HG03064 (cell line): ENCODE results near the gene CD81.
"Not testable (repeated sequence)": the region's sequence is repeated elsewhere in the genome, so short reads cannot be mapped to it uniquely, and the experiment has no call there.

Experiments used
- ATAC-seq: cut with Tn5 transposase; IDR thresholded peaks from one replicate; pipeline ENCODE4 v1.9.1; 2021; ENCODE audit warnings: low read depth; ENCODE audit not compliant: unreplicated experiment

CD81 gene

DNA sequence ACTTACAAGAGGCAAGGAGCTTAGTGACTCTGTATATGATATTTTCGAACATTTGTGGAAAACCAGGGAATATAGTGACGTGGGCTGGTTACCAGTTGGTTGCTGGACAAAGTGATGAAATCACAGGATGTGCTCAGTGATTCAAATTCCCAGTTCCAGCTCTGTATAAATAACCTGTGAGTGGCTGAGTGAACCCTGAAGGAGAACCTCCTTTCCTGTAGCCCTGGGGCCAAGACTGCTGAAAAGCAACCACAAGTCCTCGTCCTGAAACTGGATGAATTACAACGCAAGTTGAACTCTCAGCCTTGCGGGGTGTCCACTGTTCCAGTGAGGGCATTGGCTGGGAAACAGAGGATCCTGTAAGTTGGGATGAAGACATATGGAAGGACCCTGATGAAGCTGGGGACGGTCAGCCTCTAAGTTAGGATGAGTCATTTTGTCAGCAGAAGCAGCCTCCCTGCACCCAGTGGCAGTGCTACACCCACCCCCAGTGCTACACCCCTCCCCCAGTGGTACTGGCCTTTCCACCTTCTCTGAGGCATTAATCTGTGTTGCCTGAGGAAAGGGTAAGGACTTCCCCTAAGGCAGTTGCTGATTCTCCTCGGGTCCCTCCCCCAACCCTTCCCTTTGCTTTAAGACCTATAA is 22.0 kb upstream of the CD81 start:
- ATAC-seq, result no peak

- no peak for ATAC-seq
These were observed 19.9 kb upstream of the CD81 start for GRCh38 chr11:2357246-2357645.

DNA sequence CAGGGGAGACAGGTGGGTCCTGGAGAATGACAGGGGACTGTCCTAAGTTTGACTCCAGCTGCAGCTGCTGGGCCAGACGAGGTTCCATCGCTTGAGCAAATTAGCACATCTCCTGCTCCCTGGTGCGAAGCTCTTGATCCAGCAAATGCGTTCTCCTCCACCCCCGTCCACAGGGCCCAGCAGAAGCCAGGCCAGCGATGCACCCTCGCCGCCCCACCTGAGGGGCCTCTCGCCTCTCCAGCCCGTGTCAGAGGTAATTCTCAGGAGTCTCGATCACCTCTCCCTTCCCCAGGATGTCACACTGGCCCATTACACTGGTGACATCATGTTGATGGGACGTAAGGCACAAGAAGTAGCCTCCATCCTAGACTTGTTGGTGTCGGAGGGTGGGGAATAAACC is 19.5 kb upstream of the CD81 start:
- ATAC-seq, result not testable (repeated sequence)

DNA sequence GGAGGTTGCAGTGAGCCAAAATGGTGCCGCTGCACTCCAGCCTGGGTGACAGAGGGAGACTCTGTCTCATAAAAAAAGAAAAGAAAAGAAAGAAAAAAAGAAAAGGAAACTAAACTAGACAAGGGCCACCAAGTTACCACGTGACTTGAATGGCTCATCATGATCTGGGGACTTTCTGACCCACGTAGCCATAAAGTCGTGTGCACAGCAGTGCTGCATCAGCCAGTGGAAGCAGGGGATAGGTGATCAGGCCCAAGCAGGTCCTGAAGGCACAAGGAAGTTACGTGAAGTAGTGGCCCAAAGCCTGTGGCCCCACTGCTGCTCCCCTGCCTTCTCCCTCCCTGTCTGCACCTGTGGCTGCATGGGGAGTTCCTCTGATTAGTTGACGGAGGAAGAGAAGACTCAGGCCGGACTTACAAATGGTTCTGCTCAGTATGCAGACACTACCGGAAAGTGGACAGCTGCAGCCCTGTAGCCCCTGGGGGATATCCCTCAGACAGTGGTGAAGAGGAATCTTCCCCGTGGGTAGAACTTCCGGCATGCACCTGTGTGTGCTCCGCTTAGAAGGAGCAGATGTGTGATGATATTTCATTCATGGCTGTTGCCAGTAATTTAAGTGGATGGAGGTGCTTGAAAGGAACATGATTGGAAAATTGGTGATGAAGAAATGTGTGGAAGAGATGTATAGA is 18.2 kb upstream of the CD81 start:
- no peak for ATAC-seq

- ATAC-seq, result no peak
These were observed 17.6 kb upstream of the CD81 start for GRCh38 chr11:2359557-2359956.

DNA sequence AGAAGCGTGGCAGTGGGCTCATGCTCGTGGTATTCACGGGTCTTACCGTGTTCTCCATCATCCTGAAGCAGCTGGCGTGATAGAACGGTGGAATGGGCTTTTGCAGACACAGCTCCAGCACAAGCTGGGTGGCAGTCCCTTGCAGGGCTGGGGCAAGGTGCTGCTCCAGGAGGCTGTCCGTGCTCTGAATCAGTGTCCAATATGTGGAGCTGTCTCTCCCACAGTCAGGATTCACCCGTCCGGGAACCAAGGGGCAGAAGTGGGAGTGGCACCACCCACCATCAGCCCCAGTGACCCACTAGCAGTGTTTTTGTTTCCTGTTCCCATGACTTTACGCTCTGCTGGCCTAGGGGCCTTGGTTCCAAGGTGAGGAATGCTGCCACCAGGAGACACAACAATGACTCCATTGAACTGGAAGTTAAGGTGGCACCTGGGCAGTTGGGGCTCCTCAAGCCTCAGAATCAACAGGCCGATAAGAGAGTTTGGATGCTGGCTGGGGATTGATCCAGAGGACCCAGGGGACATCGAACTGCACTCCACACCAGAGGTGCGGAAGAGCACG is 16.9 kb upstream of the CD81 start:
- no peak for ATAC-seq

- no peak for ATAC-seq
These were observed 15.5 kb upstream of the CD81 start for GRCh38 chr11:2361565-2361964.

DNA sequence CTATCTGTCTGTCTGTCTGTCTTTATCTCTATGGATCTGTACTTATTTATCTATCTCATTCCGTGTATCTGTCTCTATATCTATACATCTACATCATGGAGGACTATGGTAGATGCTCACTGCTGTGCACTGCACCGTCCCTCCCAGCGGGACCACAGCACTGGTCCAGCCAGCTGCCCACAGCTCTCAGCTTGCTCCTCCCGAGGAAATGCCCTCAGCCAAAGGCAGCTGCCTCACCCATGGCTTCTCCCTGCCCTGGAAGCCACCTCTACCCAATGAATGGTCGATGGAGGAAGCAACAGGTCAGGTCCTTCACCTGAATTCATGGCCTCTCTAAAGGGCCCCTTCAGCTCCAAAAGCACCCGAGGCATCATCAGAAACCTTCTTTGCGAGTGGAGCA is 14.7 kb upstream of the CD81 start:
- ATAC-seq, result no peak

DNA sequence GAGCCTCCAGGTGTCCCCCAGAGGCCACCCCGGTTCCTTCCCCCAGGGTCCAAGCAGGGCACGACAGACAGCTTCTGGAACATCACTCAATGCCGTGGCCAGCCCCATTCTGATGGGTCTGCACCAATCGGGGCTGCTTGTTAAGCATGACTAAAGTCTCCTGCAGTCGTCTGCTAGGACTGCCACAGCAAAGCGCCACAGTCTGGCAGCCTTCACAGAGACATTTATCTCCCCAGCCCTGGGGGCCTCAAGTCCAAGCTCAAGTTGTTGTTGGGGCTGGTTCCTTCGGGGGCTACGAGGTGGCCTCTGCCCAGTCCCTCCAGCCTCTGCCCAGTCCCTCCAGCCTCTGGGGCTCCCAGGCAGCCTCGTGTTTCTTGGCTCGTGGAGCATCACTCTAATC is 14.0 kb upstream of the CD81 start:
- no peak for ATAC-seq

DNA sequence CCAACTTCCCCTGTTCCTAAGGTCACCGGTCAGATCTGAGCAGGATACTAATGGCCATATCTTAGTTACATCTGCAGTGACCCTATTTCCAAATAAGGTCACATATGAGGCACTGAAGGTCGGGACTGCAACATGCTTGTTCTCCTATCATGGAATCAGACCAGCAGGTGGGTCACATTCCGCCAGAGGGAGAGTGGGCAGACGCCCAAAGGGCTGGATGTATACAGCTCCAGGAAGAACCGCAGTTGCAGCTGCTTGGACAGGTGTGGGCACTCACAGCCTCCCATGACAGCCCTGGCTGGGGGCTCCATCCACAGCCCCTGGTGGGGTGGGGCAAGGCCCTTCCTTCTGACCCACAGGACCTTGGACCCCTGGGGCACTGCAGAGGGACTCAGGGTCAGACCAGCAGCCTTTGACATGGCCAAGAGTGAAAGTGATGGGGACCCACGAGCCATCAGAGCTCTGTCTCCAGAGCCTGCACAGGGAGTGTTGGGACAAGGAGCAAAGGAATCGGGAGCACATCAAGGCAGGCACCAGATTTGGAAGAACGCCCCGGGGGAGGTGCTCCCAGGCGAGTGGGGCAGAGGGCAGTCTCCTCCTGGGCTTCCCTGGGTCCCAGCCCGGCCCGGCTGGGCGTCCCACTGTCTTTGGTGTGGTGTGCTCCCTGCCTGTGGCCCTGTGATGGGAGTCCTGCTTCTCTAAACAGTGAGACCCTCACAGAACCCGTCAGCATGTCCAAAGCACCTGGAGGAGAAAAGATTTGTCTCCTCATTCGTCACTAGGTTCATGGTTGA is 13.3 kb upstream of the CD81 start:
- no peak for ATAC-seq

GRCh38 chr11:2364386-2364785 is 12.7 kb upstream of the CD81 start:
- ATAC-seq, result not testable (repeated sequence)

DNA sequence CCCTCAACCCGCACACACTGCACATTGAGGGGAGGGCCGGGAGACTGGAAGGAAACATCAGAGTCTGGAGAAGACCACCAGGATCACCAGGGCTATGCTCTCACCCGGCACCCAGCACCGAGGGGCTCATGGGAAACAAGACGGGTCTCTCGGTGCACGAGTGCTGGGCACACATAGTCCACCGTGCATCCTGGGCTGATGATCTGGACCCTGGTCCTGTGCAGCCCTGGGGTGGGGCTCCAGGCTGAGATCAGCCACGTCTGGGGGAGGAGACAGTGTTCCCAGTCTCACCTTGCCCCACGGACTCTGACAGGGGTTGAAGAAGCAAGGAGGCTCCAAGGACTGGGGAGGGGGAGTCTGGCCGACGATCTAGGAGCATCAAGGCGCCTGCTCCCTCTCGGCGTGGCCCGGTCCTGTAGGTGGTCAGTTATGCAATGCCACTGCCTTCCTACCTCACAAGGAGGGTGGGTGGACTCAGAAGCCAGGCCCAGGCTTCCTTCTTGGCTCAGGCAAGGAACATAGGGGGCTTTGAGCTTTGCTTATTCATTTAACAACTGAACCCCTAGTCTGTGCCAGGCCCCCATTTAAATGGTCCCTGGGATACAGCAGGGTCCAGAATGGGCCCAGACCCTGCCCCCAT is 11.4 kb upstream of the CD81 start:
- ATAC-seq, result no peak

GRCh38 chr11:2366276-2366675 is 10.8 kb upstream of the CD81 start:
- no peak for ATAC-seq

- ATAC-seq, result no peak
These were observed 10.4 kb upstream of the CD81 start for GRCh38 chr11:2366733-2367132.

- ATAC-seq, result no peak
These were observed 9.6 kb upstream of the CD81 start for GRCh38 chr11:2367266-2368160.

DNA sequence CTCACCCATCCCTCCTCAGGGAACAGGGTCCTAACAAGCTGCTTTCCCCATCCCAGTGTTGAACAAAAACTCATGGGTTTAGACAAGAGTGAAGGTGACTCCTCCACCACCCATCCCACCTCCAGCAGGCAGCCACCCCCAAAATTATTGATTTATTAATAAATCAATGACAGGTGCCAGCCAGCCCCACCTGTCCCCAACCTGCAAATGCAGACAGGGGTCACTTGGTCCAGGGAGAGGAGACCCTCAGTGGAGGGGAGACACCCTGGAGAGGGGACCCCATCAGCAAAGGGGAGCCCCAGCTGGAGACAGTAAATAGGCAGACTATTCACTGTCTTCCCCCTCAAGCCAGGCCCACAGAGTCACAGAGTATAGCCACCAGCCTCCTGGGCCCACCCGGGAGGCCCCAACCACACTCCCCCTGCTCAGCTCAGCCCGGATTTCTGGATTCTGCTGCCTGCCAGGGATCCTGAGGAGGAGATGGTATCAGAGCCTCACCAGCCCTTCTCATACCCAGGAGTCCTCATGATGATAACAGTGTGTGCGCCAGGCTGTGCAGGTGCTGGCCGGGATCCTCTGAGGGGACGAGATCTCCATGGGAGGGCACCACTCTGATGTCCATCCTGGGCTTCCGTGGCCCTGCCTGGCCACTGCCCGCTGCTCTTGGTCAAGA is 8.8 kb upstream of the CD81 start:
- no peak for ATAC-seq

DNA sequence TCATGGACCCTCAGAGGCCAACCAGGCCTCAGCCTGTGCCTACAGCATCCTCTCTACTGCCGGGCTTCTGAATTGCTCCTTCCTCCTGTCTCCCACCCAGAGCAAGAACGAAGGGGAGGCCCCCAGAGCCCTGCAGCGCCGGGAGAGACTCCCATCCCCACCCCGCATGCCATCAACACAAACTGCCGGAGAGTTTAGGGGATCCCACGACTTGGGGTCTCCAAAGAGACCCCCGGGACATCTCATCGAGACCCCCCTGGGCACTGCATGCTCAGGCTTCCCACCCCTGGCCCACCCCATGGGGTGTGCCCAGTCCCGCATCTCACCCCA is 8.3 kb upstream of the CD81 start:
- no peak for ATAC-seq

DNA sequence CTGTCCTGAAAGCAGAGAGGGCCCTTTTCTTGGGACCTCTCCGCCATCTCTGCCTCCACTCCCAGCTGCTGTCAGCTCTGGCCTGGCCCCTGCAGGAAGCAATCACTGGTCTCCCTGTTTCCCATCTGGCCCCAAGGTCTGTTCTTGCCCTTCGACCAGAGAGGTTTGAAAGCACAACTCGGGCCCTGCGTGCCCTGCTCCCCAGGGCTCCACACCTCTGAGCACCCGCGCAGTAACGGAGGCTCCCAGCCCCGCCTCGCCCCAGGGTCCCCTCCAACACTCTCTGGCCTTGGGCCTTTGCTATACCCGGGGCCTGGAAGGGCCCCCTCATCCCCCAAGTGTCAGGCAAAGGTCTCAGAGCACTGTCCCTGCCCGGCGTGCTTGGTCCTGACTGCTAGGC is 7.8 kb upstream of the CD81 start:
- no peak for ATAC-seq

DNA sequence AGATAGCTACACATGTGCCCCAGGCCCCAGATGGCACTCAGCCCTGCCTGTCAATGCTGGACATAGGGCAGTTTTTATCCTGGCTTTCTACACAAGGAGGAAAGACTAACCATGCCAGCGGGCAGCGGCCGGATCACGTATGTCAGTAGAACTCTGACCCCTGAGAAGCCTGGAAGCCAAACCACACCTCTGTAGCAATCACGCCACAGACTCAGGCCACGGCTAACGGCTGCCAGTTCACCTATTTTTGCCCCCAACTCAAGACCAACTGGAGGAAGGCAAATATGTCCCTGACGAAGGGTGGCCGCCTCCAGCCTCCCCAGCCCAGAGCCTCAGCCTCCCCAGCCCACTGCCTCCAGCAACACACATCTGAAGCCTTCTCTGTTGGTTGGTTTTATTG is 7.2 kb upstream of the CD81 start:
- no peak for ATAC-seq
